Activated B cell treated with CpG ODN at 0.5 μM for 24 hours (primary cell): Measurements from ENCODE around the gene GALNT14. TPM values are rescaled to one million over a fixed set of nuclear protein-coding genes. Genes with fewer than 3 reads are reported as not detected.

Source experiments
- ATAC-seq: fragments of 200-7000 bp; cut with Tn5 transposase; one replicate; pipeline ENCODE4 v1.10.0; 2021; ENCODE audit warnings: low read depth, mild to moderate bottlenecking, moderate library complexity
- CTCF ChIA-PET: fragments of 350-600 bp; sonication (Branson Sonifier 250); formaldehyde crosslinking; loops from one replicate; lab custom pipeline; 2021; ENCODE audit warnings: antibody characterized with exemption; lab: Charles Lee
- POLR2A ChIA-PET: fragments of 350-600 bp; sonication (Branson Sonifier 250); formaldehyde crosslinking; loops from one replicate; lab custom pipeline; 2021; ENCODE audit warnings: antibody characterized with exemption; lab: Charles Lee
- DNase-seq: peaks from one replicate; pipeline ENCODE4 v3.0.0; 2022
- H3K27ac Mint-ChIP-seq: one replicate; pipeline ENCODE4 v1.8.0; 2020; ENCODE audit warnings: mixed read lengths
- H3K27me3 Mint-ChIP-seq: one replicate; pipeline ENCODE4 v1.8.0; 2021; ENCODE audit warnings: mixed read lengths
- H3K36me3 Mint-ChIP-seq: one replicate; pipeline ENCODE4 v1.8.0; 2021; ENCODE audit warnings: low read depth, mixed read lengths
- H3K4me1 Mint-ChIP-seq: one replicate; pipeline ENCODE4 v1.8.0; 2021; ENCODE audit warnings: mixed read lengths
- H3K4me3 Mint-ChIP-seq: one replicate; pipeline ENCODE4 v1.8.0; 2020; ENCODE audit warnings: mild to moderate bottlenecking, mixed read lengths
- H3K9me3 Mint-ChIP-seq: one replicate; pipeline ENCODE4 v1.8.0; 2020; ENCODE audit warnings: mixed read lengths
- CTCF ChIP-seq: fragments of 200-600 bp; IDR thresholded peaks from one replicate; pipeline ENCODE4 v1.8.0; 2022; ENCODE audit warnings: antibody characterized with exemption, mild to moderate bottlenecking
- intact Hi-C: fragments of 100-400 bp; cut with micrococcal nuclease; formaldehyde crosslinking; loops from one replicate; pipeline ENCODE4 v1.15.1; 2024
- total RNA-seq: library from RNA; stranded (reverse); gene quantifications from 2 replicates; pipeline ENCODE4 v1.2.3, GENCODE V29; 2022

Gene GALNT14
- total RNA-seq, 1 donor from 2014 or later: 6.6 TPM

GRCh38 chr2:30986231-30986580 lies 152.0 kb downstream of the GALNT14 start:
- H3K9me3 Mint-ChIP-seq: no peaks in the 10 kb centered on the region
- no peaks in the 10 kb centered on the region for H3K27me3 Mint-ChIP-seq
- H3K36me3 Mint-ChIP-seq: no peaks in the 10 kb centered on the region
- no peak for ATAC-seq
- ChIA-PET CTCF (no interaction called here), POLR2A (no interaction called here)
- intact Hi-C loops: no loop called here
- no peak overlapping the region for H3K27ac Mint-ChIP-seq
- TF ChIP-seq CTCF: no peak
- no peaks in the 10 kb centered on the region for H3K4me1 Mint-ChIP-seq
- DNase-seq: no peak
- H3K4me3 Mint-ChIP-seq: no peak overlapping the region

- CTCF ChIA-PET: no interaction called here
- no peak overlapping the region for H3K4me3 Mint-ChIP-seq
- intact Hi-C loops: no loop called here
- H3K27ac Mint-ChIP-seq: no peak overlapping the region
- DNase-seq (no peak), ATAC-seq (no peak)
- POLR2A ChIA-PET: no interaction called here
- no peaks in the 10 kb centered on the region for H3K9me3 Mint-ChIP-seq
- no peaks in the 10 kb centered on the region for H3K36me3 Mint-ChIP-seq
- no peaks in the 10 kb centered on the region for H3K27me3 Mint-ChIP-seq
- TF ChIP-seq CTCF: no peak
- H3K4me1 Mint-ChIP-seq: no peaks in the 10 kb centered on the region
Measured at GRCh38 chr2:30985493-30986230, 152.6 kb downstream of the GALNT14 start.

- Mint-ChIP-seq H3K4me3 (no peak overlapping the region), H3K9me3 (no peaks in the 10 kb centered on the region), H3K4me1 (no peaks in the 10 kb centered on the region), H3K27me3 (no peaks in the 10 kb centered on the region), H3K36me3 (no peaks in the 10 kb centered on the region), H3K27ac (no peak overlapping the region)
- no peak for DNase-seq
- intact Hi-C loops: no loop called here
- ChIA-PET CTCF (no interaction called here), POLR2A (no interaction called here)
- no peak for TF ChIP-seq CTCF
- ATAC-seq: no peak
Measured at GRCh38 chr2:30984148-30984547, 154.1 kb downstream of the GALNT14 start.

- DNase-seq (no peak), ATAC-seq (no peak)
- ChIA-PET POLR2A (no interaction called here), CTCF (no interaction called here)
- intact Hi-C loops: no loop called here
- Mint-ChIP-seq H3K4me1 (no peaks in the 10 kb centered on the region), H3K36me3 (no peaks in the 10 kb centered on the region), H3K9me3 (no peaks in the 10 kb centered on the region), H3K27ac (no peak overlapping the region), H3K27me3 (no peaks in the 10 kb centered on the region), H3K4me3 (no peak overlapping the region)
- no peak for TF ChIP-seq CTCF
Measured at GRCh38 chr2:30981510-30981909, 156.7 kb downstream of the GALNT14 start.

GRCh38 chr2:30981096-30981495 lies 157.1 kb downstream of the GALNT14 start:
- H3K4me1 Mint-ChIP-seq: no peaks in the 10 kb centered on the region
- H3K27ac Mint-ChIP-seq: no peak overlapping the region
- no peak overlapping the region for H3K4me3 Mint-ChIP-seq
- POLR2A ChIA-PET: no interaction called here
- no peaks in the 10 kb centered on the region for H3K9me3 Mint-ChIP-seq
- ATAC-seq (no peak), DNase-seq (no peak)
- H3K27me3 Mint-ChIP-seq: no peaks in the 10 kb centered on the region
- H3K36me3 Mint-ChIP-seq: no peaks in the 10 kb centered on the region
- TF ChIP-seq CTCF: no peak
- intact Hi-C loops: no loop called here
- CTCF ChIA-PET: no interaction called here
